ENCODE measurements around the gene ZNF559.
A peak's percentile ranks its signal among the peaks of the same experiment; 100 is the strongest.

The ZNF559 gene

DNA sequence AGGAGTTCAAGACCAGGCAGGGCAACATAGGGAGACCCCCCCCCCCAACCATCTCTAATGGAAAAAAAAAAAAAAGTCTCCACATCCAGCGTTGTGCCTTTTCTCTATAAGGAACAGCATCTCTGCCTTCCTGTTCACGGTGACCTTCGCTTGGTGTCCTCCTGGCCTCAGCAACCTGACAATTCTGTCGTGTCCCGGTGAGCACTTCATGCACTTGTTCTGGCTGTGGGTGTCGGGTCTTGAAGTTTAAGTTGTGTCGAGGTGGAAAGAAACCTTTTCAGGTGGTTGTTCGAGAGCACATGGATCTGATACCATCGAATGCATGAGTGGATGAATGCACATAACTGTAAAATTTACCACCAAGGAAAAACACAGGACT is 594 bp downstream of the ZNF559 start:
- no peak for TF ChIP-seq POLR2A (IDR thresholded peaks at IDR 0.05; ENCODE audit: low read depth, low read length)
- DNase-seq (ENCODE audit: insufficient read length, low spot score) (no peak), FAIRE-seq (no peak)

DNA sequence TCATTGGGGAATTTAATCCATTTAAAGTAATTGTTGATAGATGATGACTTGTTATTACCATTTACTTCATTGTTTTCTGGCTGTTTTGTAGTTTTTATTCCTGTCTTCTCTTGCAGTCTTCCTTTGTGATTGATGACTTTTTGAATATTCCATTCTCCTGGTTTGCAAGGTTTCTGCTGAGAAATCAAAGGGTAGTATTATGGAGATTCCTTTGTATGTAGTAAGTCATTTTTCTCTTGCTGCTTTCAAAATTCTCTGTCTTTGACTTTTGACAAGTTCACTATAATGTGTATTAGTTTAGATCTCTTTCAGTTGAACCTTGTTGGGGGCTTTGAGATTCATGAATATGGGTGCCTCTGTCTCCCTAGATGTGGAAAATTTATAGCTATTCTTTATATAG is 6.0 kb downstream of the ZNF559 start:
- no peak for TF ChIP-seq POLR2A (IDR thresholded peaks at IDR 0.05; ENCODE audit: low read depth, low read length)
- no peak for FAIRE-seq
- DNase-seq (ENCODE audit: insufficient read length, low spot score): no peak

- DNase-seq (ENCODE audit: insufficient read length, low spot score): no peak
- no peak for TF ChIP-seq POLR2A (IDR thresholded peaks at IDR 0.05; ENCODE audit: low read depth, low read length)
- FAIRE-seq: no peak
Measured at GRCh38 chr19:9342610-9343304, 18.8 kb downstream of the ZNF559 start.

DNA sequence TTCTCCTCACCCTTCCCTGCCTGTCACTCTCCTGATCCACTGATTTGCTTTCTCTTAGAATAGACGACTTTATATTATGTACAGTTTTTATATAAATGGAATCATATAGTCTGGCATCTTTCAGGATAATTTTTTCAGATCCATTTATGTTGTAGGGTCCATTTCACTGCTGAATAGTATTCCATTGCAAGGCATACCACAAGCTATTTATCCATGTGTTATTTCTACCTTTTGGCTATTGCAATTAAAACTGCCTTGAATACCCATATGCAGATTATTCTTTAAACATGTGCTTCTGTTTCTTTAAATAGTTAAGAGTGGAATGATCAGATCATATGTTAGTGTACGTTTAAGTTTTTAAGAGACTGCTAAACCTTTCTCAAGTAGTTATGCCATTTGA is 21.0 kb downstream of the ZNF559 start:
- TF ChIP-seq POLR2A (IDR thresholded peaks at IDR 0.05; ENCODE audit: low read depth, low read length): no peak
- FAIRE-seq: no peak

DNA sequence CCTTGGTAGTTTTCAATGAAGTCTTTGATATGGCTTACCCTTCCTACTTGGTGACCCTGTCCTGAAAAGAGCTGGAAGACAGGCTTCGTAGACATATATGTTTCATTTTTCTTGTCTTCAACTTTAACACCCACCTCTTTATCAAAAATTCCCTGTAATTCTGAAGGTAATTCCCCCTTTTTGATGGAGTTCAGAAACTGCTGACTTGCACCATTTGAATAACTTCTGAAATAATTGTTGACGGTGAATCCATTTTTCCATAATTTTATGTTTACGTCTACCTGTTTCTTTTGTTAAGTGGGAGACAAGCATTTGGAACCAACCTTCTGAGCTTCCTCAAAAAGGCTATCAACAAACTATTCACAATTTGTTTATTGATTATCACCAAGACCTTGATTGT is 24.3 kb downstream of the ZNF559 start:
- FAIRE-seq: no peak
- no peak for DNase-seq (ENCODE audit: insufficient read length, low spot score)
- no peak for TF ChIP-seq POLR2A (IDR thresholded peaks at IDR 0.05; ENCODE audit: low read depth, low read length)

More for the DNA sequence above, 21.0 kb downstream of the ZNF559 start:
- no peak for DNase-seq (ENCODE audit: insufficient read length, low spot score)

GRCh38 chr19:9348671-9349070 is 24.7 kb downstream of the ZNF559 start:
- DNase-seq (ENCODE audit: insufficient read length, low spot score): no peak
- no peak for TF ChIP-seq POLR2A (IDR thresholded peaks at IDR 0.05; ENCODE audit: low read depth, low read length)
- no peak for FAIRE-seq

DNA sequence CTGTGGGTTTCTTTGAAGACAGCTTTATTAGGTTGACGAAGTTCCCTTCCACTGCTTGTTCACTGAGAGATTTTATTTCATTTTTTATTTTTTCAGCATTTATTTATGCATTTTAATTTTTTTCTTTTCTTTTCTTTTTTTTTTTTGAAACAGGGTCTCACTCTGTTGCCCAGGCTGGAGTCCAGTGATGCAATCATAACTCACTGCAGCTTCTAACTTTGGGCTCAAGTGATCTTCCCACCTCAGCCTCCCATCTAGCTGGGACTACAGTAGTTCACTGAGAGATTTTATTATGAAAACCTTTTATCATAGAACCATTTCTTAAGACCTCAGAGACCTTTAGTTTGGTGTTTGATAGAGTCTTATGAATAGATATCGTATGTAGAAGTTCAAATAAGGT is 28.5 kb downstream of the ZNF559 start:
- FAIRE-seq: no peak
- DNase-seq (ENCODE audit: insufficient read length, low spot score): no peak
- no peak for TF ChIP-seq POLR2A (IDR thresholded peaks at IDR 0.05; ENCODE audit: low read depth, low read length)

DNA sequence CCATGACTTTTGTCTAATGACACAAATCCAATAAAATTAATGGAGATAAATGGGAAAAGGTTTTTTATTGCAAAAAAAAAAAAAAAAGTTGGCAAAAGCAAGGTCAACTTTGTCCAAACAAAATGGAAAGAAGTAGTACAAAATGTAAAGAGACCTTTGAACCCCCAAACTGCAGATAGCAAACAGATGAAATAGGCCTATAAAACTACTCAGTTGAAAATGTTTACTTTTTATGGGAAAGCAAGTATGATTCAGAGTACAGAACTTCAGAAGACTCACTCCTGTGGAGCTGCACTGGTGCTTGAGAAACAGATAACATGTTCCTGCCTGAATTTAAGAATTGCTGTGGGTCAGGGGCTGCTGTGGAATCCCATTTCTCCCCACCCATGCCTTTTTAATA is 29.0 kb downstream of the ZNF559 start:
- TF ChIP-seq POLR2A (IDR thresholded peaks at IDR 0.05; ENCODE audit: low read depth, low read length): no peak
- FAIRE-seq (no peak), DNase-seq (ENCODE audit: insufficient read length, low spot score) (no peak)

DNA sequence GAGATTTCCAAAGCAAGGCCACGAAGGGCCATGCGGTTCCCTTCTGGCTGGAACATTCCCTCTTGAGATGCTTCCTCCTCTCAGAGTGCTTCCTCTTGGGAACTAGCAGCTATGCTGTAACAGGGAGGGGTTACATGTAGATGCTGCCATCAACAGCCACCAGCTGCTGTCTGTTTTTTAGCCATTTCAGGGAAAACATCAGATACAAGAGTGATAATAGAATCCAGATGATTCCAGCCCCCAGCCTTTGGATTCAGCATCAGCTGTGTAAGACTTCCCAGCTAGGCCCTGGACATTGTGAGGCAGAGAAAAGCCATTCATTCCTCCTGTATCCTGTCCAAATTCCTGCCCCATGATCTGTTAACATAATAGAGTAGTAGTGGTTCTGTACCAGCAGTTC is 30.7 kb downstream of the ZNF559 start:
- FAIRE-seq (no peak), DNase-seq (ENCODE audit: insufficient read length, low spot score) (no peak)
- TF ChIP-seq POLR2A (IDR thresholded peaks at IDR 0.05; ENCODE audit: low read depth, low read length): no peak

DNA sequence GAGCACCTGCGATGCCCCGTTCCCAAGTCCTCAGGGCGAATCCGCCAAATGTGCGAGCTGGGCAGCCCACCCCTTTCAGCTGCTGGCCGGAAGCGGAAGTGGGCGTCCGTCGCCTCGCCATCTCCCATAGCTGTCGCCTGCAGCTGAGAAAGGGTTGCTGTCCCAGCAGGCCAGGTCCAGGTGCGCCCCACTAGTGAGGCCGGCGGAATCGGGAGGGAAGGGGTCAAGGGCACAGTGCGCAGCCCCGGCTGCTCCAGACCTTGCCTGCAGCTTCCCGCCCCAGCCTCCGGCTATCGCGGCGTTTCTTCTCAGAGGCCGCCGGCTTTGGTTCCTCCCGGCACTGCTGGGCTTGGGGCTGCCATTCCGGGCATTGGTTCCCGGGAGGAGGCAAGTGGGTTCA is 38.9 kb downstream of the ZNF559 start, which contains the start of gene ZNF177:
Gene ZNF177 (plus strand): TSS at position 109 of the 400 bp plus-strand sequence. CDS start 15,299 bp downstream, outside the sequence.
- TF ChIP-seq POLR2A (IDR thresholded peaks at IDR 0.05; ENCODE audit: low read depth, low read length): peak; percentile 24; the same call in 1 of the 2 replicates
- no peak for FAIRE-seq
- DNase-seq (ENCODE audit: insufficient read length, low spot score): peak; percentile 8

GRCh38 chr19:9370738-9371619 is 47.0 kb downstream of the ZNF559 start:
- DNase-seq (ENCODE audit: insufficient read length, low spot score) (no peak), FAIRE-seq (no peak)
- TF ChIP-seq POLR2A (IDR thresholded peaks at IDR 0.05; ENCODE audit: low read depth, low read length): no peak

DNA sequence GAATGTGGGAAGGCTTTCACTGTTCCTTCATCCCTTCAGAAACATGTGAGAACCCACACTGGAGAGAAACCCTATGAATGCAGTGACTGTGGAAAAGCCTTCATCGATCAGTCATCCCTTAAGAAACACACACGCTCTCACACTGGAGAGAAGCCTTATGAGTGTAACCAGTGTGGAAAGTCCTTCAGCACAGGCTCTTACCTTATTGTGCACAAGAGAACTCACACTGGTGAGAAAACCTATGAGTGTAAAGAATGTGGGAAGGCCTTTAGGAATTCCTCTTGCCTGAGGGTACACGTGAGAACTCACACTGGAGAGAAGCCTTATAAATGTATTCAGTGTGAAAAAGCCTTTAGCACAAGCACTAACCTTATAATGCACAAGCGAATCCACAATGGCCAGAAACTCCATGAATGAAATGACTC is 57.4 kb downstream of the ZNF559 start:
- TF ChIP-seq POLR2A (IDR thresholded peaks at IDR 0.05; ENCODE audit: low read depth, low read length): no peak
- no peak for FAIRE-seq

More for the DNA sequence above, 57.4 kb downstream of the ZNF559 start:
- no peak for DNase-seq (ENCODE audit: insufficient read length, low spot score)

Data from H54 (cell line).